HUES48 (cell line): Measurements from ENCODE around the gene PRKN.
"Not testable (repeated sequence)": the region's sequence is repeated elsewhere in the genome, so short reads cannot be mapped to it uniquely, and the experiment has no call there.

Experiments
- H3K27ac ChIP-seq: one replicate; pipeline ENCODE4 v1.7.0; 2013; ENCODE audit warnings: low read depth, low read length, inconsistent platforms
- H3K27me3 ChIP-seq: 2 replicates; pipeline ENCODE4 v1.6.1; 2013; ENCODE audit warnings: mild to moderate bottlenecking, low read length; ENCODE audit not compliant: control insufficient read depth, insufficient read depth
- H3K36me3 ChIP-seq: 2 replicates; pipeline ENCODE4 v1.6.1; 2013; ENCODE audit warnings: low read length; ENCODE audit not compliant: control insufficient read depth, insufficient read depth
- H3K4me1 ChIP-seq: 2 replicates; pipeline ENCODE4 v1.6.1; 2013; ENCODE audit warnings: mild to moderate bottlenecking, low read length; ENCODE audit not compliant: control insufficient read depth, insufficient read depth
- H3K4me3 ChIP-seq: 2 replicates; pipeline ENCODE4 v1.5.1; 2013; ENCODE audit warnings: mild to moderate bottlenecking, low read depth, low read length
- H3K9ac ChIP-seq: 2 replicates; pipeline ENCODE4 v1.6.1; 2013; ENCODE audit warnings: mild to moderate bottlenecking, low read depth, low read length, moderate library complexity
- H3K9me3 ChIP-seq: 2 replicates; pipeline ENCODE4 v1.6.1; 2013; ENCODE audit warnings: low read length; ENCODE audit not compliant: control insufficient read depth, insufficient read depth

Gene PRKN

GRCh38 chr6:161503570-161503969, 1224.0 kb downstream of the PRKN start:
- H3K27ac ChIP-seq = no peak overlapping the region
- H3K36me3 ChIP-seq = no peaks in the 10 kb centered on the region
- no peak overlapping the region for H3K4me3 ChIP-seq
- no peaks in the 10 kb centered on the region for H3K27me3 ChIP-seq
- no peaks in the 10 kb centered on the region for H3K9me3 ChIP-seq
- H3K4me1 ChIP-seq = no peaks in the 10 kb centered on the region
- H3K9ac ChIP-seq = no peak overlapping the region

DNA sequence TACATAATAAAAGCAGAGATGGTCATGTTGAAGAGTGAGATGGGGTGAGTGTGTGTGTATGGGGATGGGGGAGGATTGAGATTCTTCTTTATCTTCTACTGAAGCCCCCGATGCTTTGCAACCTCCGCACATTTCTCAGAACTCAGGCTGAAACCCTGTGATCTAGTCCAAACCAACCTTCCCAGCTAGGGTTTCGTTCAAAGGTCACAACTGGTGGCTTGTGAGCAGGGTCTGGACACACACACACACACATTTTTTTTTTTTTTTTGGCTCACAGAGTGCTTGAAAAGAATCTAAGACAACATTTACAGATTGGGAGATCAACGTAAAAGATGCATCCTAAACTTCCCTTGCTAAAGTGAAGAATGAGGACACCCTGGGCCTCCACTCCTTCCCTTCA, 1228.7 kb downstream of the PRKN start:
- H3K36me3 ChIP-seq = no peaks in the 10 kb centered on the region
- H3K4me1 ChIP-seq = no peaks in the 10 kb centered on the region
- no peak overlapping the region for H3K27ac ChIP-seq

DNA sequence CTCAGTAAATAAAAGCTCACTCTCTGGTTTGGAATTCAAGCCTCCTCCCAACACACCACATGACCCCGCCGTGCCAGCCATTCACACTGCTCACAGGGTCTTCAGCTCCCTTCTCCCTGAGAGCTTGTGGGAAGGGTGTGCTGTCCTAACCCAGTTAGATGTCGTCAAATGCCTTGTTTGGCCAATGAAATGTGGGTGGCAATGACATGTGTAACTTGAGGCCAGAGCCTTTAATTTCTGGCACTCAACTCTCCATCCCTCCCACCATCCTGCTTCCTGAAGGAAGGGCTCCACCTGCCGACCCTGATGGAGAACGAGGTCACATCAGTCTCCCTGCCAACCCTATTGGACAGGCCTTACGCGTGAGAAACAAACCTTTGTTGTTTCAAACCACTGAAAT, 1229.2 kb downstream of the PRKN start:
- Histone ChIP-seq H3K36me3 (no peaks in the 10 kb centered on the region), H3K27ac (no peak overlapping the region), H3K4me3 (no peak overlapping the region), H3K9me3 (no peaks in the 10 kb centered on the region), H3K4me1 (no peaks in the 10 kb centered on the region), H3K9ac (no peak overlapping the region), H3K27me3 (0 out of 2 replicates have a peak, but pooled peaks cover 2% of the 10 kb centered on the region)

More for the DNA sequence above, 1228.7 kb downstream of the PRKN start:
- Histone ChIP-seq H3K4me3 (no peak overlapping the region), H3K9me3 (no peaks in the 10 kb centered on the region), H3K27me3 (0 out of 2 replicates have a peak, but pooled peaks cover 2% of the 10 kb centered on the region), H3K9ac (no peak overlapping the region)

GRCh38 chr6:161496941-161497340, 1230.6 kb downstream of the PRKN start:
- Histone ChIP-seq H3K4me3 (no peak overlapping the region), H3K9ac (no peak overlapping the region), H3K9me3 (no peaks in the 10 kb centered on the region), H3K36me3 (no peaks in the 10 kb centered on the region), H3K4me1 (no peaks in the 10 kb centered on the region), H3K27ac (no peak overlapping the region), H3K27me3 (0 out of 2 replicates have a peak, but pooled peaks cover 2% of the 10 kb centered on the region)

- not testable (repeated sequence) for H3K4me3 ChIP-seq, H3K9ac ChIP-seq, H3K27me3 ChIP-seq, H3K27ac ChIP-seq, H3K9me3 ChIP-seq, H3K4me1 ChIP-seq, H3K36me3 ChIP-seq
Observed at GRCh38 chr6:161496271-161496670, 1231.3 kb downstream of the PRKN start.

- H3K9me3 ChIP-seq = no peaks in the 10 kb centered on the region
- no peak overlapping the region for H3K4me3 ChIP-seq
- H3K27me3 ChIP-seq = 0 out of 2 replicates have a peak, but pooled peaks cover 2% of the 10 kb centered on the region
- no peak overlapping the region for H3K9ac ChIP-seq
- no peaks in the 10 kb centered on the region for H3K36me3 ChIP-seq
- H3K4me1 ChIP-seq = no peaks in the 10 kb centered on the region
- H3K27ac ChIP-seq = no peak overlapping the region
Observed at GRCh38 chr6:161494566-161494965, 1233.0 kb downstream of the PRKN start.

GRCh38 chr6:161493576-161494118, 1233.9 kb downstream of the PRKN start:
- no peaks in the 10 kb centered on the region for H3K4me1 ChIP-seq
- 0 out of 2 replicates have a peak, but pooled peaks cover 2% of the 10 kb centered on the region for H3K27me3 ChIP-seq
- no peak overlapping the region for H3K4me3 ChIP-seq
- H3K9me3 ChIP-seq = no peaks in the 10 kb centered on the region
- H3K9ac ChIP-seq = no peak overlapping the region
- no peaks in the 10 kb centered on the region for H3K36me3 ChIP-seq
- no peak overlapping the region for H3K27ac ChIP-seq

DNA sequence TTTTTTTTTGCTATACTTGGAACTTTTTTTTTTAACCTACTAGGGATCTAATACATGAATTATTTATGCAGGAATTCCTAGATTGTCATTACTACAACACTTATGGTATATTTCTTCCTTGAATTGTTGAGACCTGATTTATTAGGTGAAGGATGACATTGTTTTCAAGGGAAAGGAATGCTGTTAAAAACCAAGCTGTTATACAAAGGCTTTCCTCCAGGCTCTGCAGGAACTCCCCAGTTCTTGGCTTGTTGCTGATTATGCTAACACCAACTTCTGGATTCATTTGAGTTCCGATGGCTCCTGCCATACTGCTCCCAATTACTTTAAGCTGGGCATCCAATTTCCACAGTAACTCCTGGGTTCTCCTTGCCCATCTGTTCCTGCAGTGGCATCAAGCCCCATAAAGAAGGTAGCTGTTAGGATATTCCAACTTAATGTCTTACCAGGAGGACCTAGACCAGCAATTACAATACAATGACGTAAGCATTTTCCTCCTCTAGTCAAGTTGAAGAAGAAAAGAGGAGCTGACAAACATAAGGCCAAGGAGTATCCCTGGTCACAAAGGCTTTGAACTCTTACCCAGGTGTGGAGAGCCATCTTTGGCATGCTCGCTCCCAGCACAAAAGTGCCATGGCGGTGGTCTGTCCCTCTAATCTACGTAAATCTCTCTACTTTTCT, 1237.8 kb downstream of the PRKN start:
- H3K27me3 ChIP-seq = no peaks in the 10 kb centered on the region
- no peak overlapping the region for H3K27ac ChIP-seq
- H3K4me3 ChIP-seq = no peak overlapping the region
- no peak overlapping the region for H3K9ac ChIP-seq
- no peaks in the 10 kb centered on the region for H3K9me3 ChIP-seq
- H3K36me3 ChIP-seq = no peaks in the 10 kb centered on the region
- no peaks in the 10 kb centered on the region for H3K4me1 ChIP-seq

DNA sequence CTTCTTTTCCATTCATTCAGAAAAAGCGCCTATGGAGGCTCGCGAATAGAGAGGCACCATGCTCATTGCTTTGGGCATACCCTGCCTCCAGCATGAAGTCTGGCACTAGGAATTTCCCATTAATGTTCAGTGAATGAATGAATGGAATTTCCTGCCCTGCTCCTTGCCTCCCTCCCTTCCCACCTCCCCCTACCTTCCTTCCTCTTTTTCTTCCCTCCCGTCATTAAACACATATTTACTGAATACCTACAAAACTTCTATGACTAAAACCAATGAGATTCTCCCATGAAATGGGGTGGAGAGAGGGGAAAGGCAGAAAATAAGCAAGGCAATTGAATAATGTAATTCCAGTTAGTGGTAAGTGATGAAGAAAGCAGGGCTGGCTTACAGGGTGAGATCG, 1239.9 kb downstream of the PRKN start:
- no peak overlapping the region for H3K4me3 ChIP-seq
- no peaks in the 10 kb centered on the region for H3K27me3 ChIP-seq
- no peak overlapping the region for H3K9ac ChIP-seq
- no peaks in the 10 kb centered on the region for H3K36me3 ChIP-seq
- H3K9me3 ChIP-seq = no peaks in the 10 kb centered on the region
- no peak overlapping the region for H3K27ac ChIP-seq
- peaks cover 9% of the 10 kb centered on the region; the same call in 1 of the 2 replicates for H3K4me1 ChIP-seq

DNA sequence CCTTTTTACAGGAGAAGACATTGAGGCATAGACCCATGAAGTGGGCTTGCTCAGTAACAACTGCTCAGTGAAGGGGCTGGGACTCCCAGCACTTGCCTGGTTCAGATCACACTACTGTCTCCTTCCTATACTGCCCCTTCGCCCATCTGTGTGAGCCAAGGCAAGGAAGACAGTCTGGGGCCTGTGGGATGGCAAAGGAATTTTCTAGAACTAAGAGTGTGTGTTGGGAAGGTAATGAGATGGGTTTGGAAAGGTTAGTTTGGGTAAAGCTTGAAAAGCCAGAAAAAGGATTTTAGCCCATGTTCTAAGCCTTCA, 1240.4 kb downstream of the PRKN start:
- Histone ChIP-seq H3K27ac (no peak overlapping the region), H3K4me3 (no peak overlapping the region), H3K4me1 (peaks cover 10% of the 10 kb centered on the region; the same call in 1 of the 2 replicates), H3K9ac (no peak overlapping the region), H3K27me3 (no peaks in the 10 kb centered on the region), H3K36me3 (no peaks in the 10 kb centered on the region), H3K9me3 (no peaks in the 10 kb centered on the region)

GRCh38 chr6:161486361-161487216, 1241.0 kb downstream of the PRKN start:
- Histone ChIP-seq H3K36me3 (no peaks in the 10 kb centered on the region), H3K4me3 (no peak overlapping the region), H3K27me3 (no peaks in the 10 kb centered on the region), H3K9ac (no peak overlapping the region), H3K4me1 (peaks cover 10% of the 10 kb centered on the region; the same call in 1 of the 2 replicates), H3K27ac (no peak overlapping the region), H3K9me3 (no peaks in the 10 kb centered on the region)
